Tibial artery (tissue), 4 donors: ENCODE results near the gene IL20.
"Not testable (repeated sequence)": the region's sequence is repeated elsewhere in the genome, so short reads cannot be mapped to it uniquely, and the experiment has no call there.

ENCODE experiments used
- DNase-seq, 2 donors: peaks; one replicate each; pipeline ENCODE4 v3.0.0-alpha.2; 2019
- H3K27ac ChIP-seq, 2 donors: fragments of 200-600 bp; sonication (generic) in 1 of 2; 1 replicate in 1 of 2; 2 replicates in 1 of 2; pipeline ENCODE4 v1.5.1; 2018 to 2019; ENCODE audit warnings: mild to moderate bottlenecking in 1 of 2
- H3K27me3 ChIP-seq, 2 donors: fragments of 200-600 bp; sonication (generic) in 1 of 2; one replicate each; pipeline versions ENCODE4 v1.5.1 to v1.6.0; 2016 to 2019
- H3K36me3 ChIP-seq, 3 donors: fragments of 200-600 bp; sonication (generic) in 2 of 3; one replicate each; pipeline ENCODE4 v1.5.1; 2016 to 2019; ENCODE audit warnings: mild to moderate bottlenecking in 2 of 3
- H3K4me1 ChIP-seq, 4 donors: fragments of 200-600 bp; sonication (generic) in 2 of 4; 1 replicate in 3 of 4; 2 replicates in 1 of 4; pipeline ENCODE4 v1.5.1; 2016 to 2019
- H3K4me3 ChIP-seq, 2 donors: fragments of 200-600 bp; sonication (generic) in 1 of 2; 1 replicate in 1 of 2; 2 replicates in 1 of 2; pipeline ENCODE4 v1.5.1; 2018 to 2019; ENCODE audit warnings: mild to moderate bottlenecking in 2 of 2
- H3K9me3 ChIP-seq, 3 donors: fragments of 200-600 bp; sonication (generic) in 1 of 3; one replicate each; pipeline ENCODE4 v1.5.1; 2016 to 2019
- CTCF ChIP-seq, 2 experiments: fragments of 200-600 bp in 1 of 2; fragments of 450-650 bp in 1 of 2; IDR thresholded peaks; one replicate each; pipeline ENCODE4 v1.5.1; 2017 to 2019; ENCODE audit warnings: antibody characterized with exemption in 2 of 2, mild to moderate bottlenecking in 1 of 2, moderate library complexity in 1 of 2
- intact Hi-C: fragments of 100-400 bp; cut with DNase I; formaldehyde crosslinking; loops from one replicate; pipeline ENCODE4 v1.15.0; 2023; ENCODE audit warnings: low total_unique reads

Gene IL20

GRCh38 chr1:206851341-206852010 is 13.9 kb upstream of the IL20 start:
- Histone ChIP-seq H3K4me1 (no peaks in the 10 kb centered on the region), H3K36me3 (no peaks in the 10 kb centered on the region), H3K27ac (no peak overlapping the region), H3K4me3 (no peak overlapping the region), H3K27me3 (peaks cover 0 to 7% of the 10 kb centered on the region in 2 donors), H3K9me3 (peaks cover 0 to 4% (median 3%) of the 10 kb centered on the region in 3 donors)
- TF ChIP-seq CTCF (IDR thresholded peaks at IDR 0.05) = no peak
- intact Hi-C loops = no loop called here
- DNase-seq = no peak

- H3K27ac ChIP-seq, intact Hi-C loops, H3K9me3 ChIP-seq, DNase-seq, H3K4me1 ChIP-seq, H3K27me3 ChIP-seq, H3K36me3 ChIP-seq, H3K4me3 ChIP-seq: not testable (repeated sequence)
Observed at GRCh38 chr1:206852662-206853061, 12.8 kb upstream of the IL20 start.

DNA sequence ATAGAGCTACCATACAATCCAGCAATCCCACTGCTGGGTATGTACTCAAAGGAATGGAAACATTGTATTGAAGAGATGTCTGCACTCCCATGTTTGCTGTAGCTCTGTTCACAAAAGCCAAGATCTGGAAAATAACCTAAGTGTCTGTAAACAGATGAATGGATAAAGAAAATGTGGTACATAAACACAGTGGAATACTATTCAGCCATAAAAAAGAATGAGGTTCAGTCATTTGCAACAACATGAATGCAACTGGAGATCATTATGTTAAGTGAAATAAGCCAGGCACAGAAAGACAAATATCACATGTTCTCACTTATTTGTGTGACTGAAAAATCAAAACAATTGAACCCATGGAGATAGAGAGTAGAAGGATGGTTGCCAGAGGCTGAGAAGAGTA is 11.7 kb upstream of the IL20 start:
- H3K27ac ChIP-seq, H3K36me3 ChIP-seq, DNase-seq, H3K9me3 ChIP-seq, H3K4me3 ChIP-seq, intact Hi-C loops, H3K27me3 ChIP-seq, H3K4me1 ChIP-seq: not testable (repeated sequence)

GRCh38 chr1:206854401-206855129 is 10.9 kb upstream of the IL20 start:
- Histone ChIP-seq H3K4me3 (no peak overlapping the region), H3K36me3 (no peaks in the 10 kb centered on the region), H3K4me1 (no peaks in the 10 kb centered on the region), H3K27ac (no peak overlapping the region), H3K27me3 (no peaks in the 10 kb centered on the region), H3K9me3 (peaks cover 0 to 4% (median 3%) of the 10 kb centered on the region in 3 donors)
- no peak for DNase-seq
- no peak for TF ChIP-seq CTCF (IDR thresholded peaks at IDR 0.05)
- intact Hi-C loops = no loop called here

DNA sequence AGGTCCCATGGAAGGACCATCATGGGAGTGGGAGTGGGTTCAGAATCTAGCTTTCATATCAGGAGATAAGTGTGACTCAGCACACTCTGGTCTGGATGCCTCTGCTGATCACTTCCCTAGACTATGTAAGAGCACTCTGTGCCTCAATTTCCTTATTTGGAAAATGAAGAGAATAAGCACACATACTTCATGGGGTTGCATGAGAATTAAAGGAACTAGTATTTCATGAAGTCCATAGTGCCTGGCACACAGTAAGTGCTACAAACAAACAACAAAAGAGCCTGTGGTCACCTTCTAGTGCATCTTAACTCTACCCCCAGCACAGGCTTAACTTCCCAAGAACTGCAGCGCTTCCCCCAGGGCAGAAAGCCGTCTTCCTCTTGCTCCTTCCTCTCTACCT is 9.6 kb upstream of the IL20 start:
- no peak for TF ChIP-seq CTCF (IDR thresholded peaks at IDR 0.05)
- no peak overlapping the region for H3K27ac ChIP-seq
- H3K9me3 ChIP-seq = peaks cover 0 to 4% (median 3%) of the 10 kb centered on the region in 3 donors
- H3K27me3 ChIP-seq = no peaks in the 10 kb centered on the region
- H3K4me1 ChIP-seq = no peaks in the 10 kb centered on the region
- no peak for DNase-seq
- H3K4me3 ChIP-seq = no peak overlapping the region
- H3K36me3 ChIP-seq = no peaks in the 10 kb centered on the region
- intact Hi-C loops = no loop called here

GRCh38 chr1:206856674-206857464 is 8.6 kb upstream of the IL20 start:
- intact Hi-C loops = no loop called here
- TF ChIP-seq CTCF (IDR thresholded peaks at IDR 0.05) = no peak
- H3K36me3 ChIP-seq = no peaks in the 10 kb centered on the region
- no peak overlapping the region for H3K27ac ChIP-seq
- peaks cover 0 to 5% of the 10 kb centered on the region in 2 donors for H3K27me3 ChIP-seq
- no peak for DNase-seq
- H3K9me3 ChIP-seq = peaks cover 0 to 4% (median 3%) of the 10 kb centered on the region in 3 donors
- H3K4me3 ChIP-seq = no peak overlapping the region
- no peaks in the 10 kb centered on the region for H3K4me1 ChIP-seq
